ENCODE data around the gene CTNNBIP1.
A peak's percentile ranks its signal among the peaks of the same experiment; 100 is the strongest.

Gene CTNNBIP1

DNA sequence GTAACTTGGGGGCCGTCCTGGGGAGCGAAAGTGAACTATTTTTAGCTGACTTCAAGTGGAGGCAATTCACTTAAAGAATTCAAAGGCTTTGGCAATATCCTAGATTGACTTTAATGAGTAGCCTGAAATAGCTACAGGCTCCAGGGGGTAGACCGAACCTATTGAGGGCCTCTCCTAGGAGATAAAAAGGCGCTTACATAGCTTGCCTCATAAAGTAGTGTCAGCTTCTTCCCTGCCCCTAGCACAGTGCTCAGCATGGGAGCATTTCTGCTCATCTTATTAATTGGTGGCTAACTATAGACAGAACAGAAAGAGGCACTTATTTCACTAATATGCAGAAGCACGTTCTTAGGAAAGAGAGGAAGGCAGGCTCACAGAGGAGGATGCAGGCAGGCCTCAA lies 12.3 kb upstream of the CTNNBIP1 start (continued):
- TF ChIP-seq, protein P1, sequence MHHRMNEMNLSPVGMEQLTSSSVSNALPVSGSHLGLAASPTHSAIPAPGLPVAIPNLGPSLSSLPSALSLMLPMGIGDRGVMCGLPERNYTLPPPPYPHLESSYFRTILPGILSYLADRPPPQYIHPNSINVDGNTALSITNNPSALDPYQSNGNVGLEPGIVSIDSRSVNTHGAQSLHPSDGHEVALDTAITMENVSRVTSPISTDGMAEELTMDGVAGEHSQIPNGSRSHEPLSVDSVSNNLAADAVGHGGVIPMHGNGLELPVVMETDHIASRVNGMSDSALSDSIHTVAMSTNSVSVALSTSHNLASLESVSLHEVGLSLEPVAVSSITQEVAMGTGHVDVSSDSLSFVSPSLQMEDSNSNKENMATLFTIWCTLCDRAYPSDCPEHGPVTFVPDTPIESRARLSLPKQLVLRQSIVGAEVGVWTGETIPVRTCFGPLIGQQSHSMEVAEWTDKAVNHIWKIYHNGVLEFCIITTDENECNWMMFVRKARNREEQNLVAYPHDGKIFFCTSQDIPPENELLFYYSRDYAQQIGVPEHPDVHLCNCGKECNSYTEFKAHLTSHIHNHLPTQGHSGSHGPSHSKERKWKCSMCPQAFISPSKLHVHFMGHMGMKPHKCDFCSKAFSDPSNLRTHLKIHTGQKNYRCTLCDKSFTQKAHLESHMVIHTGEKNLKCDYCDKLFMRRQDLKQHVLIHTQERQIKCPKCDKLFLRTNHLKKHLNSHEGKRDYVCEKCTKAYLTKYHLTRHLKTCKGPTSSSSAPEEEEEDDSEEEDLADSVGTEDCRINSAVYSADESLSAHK (tag by site-specific recombination; IDR thresholded peaks at IDR 0.05) = 0 out of 2 replicates have a peak, but pooled peaks have one; percentile 52
- TF ChIP-seq ZNF626 (tag by site-specific recombination; IDR thresholded peaks at IDR 0.05) (no peak), ZNF184 (tag by site-specific recombination; IDR thresholded peaks at IDR 0.05) (no peak), SETDB1 (IDR thresholded peaks at IDR 0.05; ENCODE audit: insufficient read length, low read length) (no peak), ZNF677 (tag by site-specific recombination; IDR thresholded peaks at IDR 0.05) (no peak), SP2 (tag by site-specific recombination; IDR thresholded peaks at IDR 0.05) (no peak), ZNF776 (tag by site-specific recombination; IDR thresholded peaks at IDR 0.05; ENCODE audit: borderline replicate concordance) (no peak), SP7 (tag by site-specific recombination; IDR thresholded peaks at IDR 0.05) (peak; percentile 67; the same call in 1 of the 2 replicates), ZNF585B (tag by site-specific recombination; IDR thresholded peaks at IDR 0.05) (no peak), ZNF140 (tag by site-specific recombination; IDR thresholded peaks at IDR 0.05) (no peak), ZNF596 (tag by site-specific recombination; IDR thresholded peaks at IDR 0.05) (0 out of 2 replicates have a peak, but pooled peaks have one; percentile 11), ZNF510 (tag by site-specific recombination; IDR thresholded peaks at IDR 0.05; ENCODE audit: insufficient replicate concordance) (no peak), REPIN1 (tag by site-specific recombination; IDR thresholded peaks at IDR 0.05; ENCODE audit: low read depth) (no peak), ZNF169 (tag by site-specific recombination; IDR thresholded peaks at IDR 0.05) (no peak), ZBTB8A (tag by site-specific recombination; IDR thresholded peaks at IDR 0.05) (peak; percentile 39; the same call in 1 of the 2 replicates), GLIS1 (tag by site-specific recombination; IDR thresholded peaks at IDR 0.05) (peak; percentile 100), ZNF658 (tag by site-specific recombination; IDR thresholded peaks at IDR 0.05) (no peak), ZNF629 (tag by site-specific recombination; IDR thresholded peaks at IDR 0.05) (no peak), HOXA7 (CRISPR knock-in tag; IDR thresholded peaks at IDR 0.05; ENCODE audit: borderline replicate concordance) (no peak), ZNF580 (tag by site-specific recombination; IDR thresholded peaks at IDR 0.05) (no peak), ZNF223 (tag by site-specific recombination; IDR thresholded peaks at IDR 0.05) (no peak), KLF1 (tag by site-specific recombination; IDR thresholded peaks at IDR 0.05) (no peak), SP3 (tag by site-specific recombination; IDR thresholded peaks at IDR 0.05) (no peak), OSR2 (tag by site-specific recombination; IDR thresholded peaks at IDR 0.05) (peak; percentile 86), ZNF280D (tag by site-specific recombination; IDR thresholded peaks at IDR 0.05) (no peak), ZBTB1 (tag by site-specific recombination; IDR thresholded peaks at IDR 0.05) (no peak), ZBTB7A (tag by site-specific recombination; IDR thresholded peaks at IDR 0.05; ENCODE audit: low read depth) (no peak), MEIS1 (CRISPR knock-in tag; IDR thresholded peaks at IDR 0.05; ENCODE audit: borderline replicate concordance) (no peak), ZNF548 (tag by site-specific recombination; IDR thresholded peaks at IDR 0.05) (no peak), ZNF174 (tag by site-specific recombination; IDR thresholded peaks at IDR 0.05) (no peak)
- TF ChIP-seq, protein P2, sequence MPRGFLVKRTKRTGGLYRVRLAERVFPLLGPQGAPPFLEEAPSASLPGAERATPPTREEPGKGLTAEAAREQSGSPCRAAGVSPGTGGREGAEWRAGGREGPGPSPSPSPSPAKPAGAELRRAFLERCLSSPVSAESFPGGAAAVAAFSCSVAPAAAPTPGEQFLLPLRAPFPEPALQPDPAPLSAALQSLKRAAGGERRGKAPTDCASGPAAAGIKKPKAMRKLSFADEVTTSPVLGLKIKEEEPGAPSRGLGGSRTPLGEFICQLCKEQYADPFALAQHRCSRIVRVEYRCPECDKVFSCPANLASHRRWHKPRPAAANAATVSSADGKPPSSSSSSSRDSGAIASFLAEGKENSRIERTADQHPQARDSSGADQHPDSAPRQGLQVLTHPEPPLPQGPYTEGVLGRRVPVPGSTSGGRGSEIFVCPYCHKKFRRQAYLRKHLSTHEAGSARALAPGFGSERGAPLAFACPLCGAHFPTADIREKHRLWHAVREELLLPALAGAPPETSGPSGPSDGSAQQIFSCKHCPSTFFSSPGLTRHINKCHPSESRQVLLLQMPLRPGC (tag by site-specific recombination; IDR thresholded peaks at IDR 0.05) = no peak
- TF ChIP-seq, protein P3, sequence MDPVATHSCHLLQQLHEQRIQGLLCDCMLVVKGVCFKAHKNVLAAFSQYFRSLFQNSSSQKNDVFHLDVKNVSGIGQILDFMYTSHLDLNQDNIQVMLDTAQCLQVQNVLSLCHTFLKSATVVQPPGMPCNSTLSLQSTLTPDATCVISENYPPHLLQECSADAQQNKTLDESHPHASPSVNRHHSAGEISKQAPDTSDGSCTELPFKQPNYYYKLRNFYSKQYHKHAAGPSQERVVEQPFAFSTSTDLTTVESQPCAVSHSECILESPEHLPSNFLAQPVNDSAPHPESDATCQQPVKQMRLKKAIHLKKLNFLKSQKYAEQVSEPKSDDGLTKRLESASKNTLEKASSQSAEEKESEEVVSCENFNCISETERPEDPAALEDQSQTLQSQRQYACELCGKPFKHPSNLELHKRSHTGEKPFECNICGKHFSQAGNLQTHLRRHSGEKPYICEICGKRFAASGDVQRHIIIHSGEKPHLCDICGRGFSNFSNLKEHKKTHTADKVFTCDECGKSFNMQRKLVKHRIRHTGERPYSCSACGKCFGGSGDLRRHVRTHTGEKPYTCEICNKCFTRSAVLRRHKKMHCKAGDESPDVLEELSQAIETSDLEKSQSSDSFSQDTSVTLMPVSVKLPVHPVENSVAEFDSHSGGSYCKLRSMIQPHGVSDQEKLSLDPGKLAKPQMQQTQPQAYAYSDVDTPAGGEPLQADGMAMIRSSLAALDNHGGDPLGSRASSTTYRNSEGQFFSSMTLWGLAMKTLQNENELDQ (tag by site-specific recombination; IDR thresholded peaks at IDR 0.05; ENCODE audit: low read depth) = no peak

All from HEK293 (cell line).